ENCODE results near the gene CEMIP.

The CEMIP gene

GRCh38 chr15:80893777-80894176 lies 114.6 kb downstream of the CEMIP start:
- DNase-seq = no peak

GRCh38 chr15:80895091-80895490 lies 115.9 kb downstream of the CEMIP start:
- DNase-seq = no peak

- no peak for DNase-seq
Measured at GRCh38 chr15:80895965-80896364, 116.8 kb downstream of the CEMIP start.

- DNase-seq = no peak
Measured at GRCh38 chr15:80898040-80898439, 118.9 kb downstream of the CEMIP start.

- DNase-seq = no peak
Measured at GRCh38 chr15:80902298-80902801, 123.2 kb downstream of the CEMIP start.

GRCh38 chr15:80904998-80905397 lies 125.8 kb downstream of the CEMIP start:
- no peak for DNase-seq

- DNase-seq = no peak
Measured at GRCh38 chr15:80906159-80906766, 127.1 kb downstream of the CEMIP start.

- DNase-seq = no peak
Measured at GRCh38 chr15:80911821-80912220, 132.7 kb downstream of the CEMIP start.

GRCh38 chr15:80912673-80913072 lies 133.5 kb downstream of the CEMIP start:
- DNase-seq = no peak

GRCh38 chr15:80913541-80913940 lies 134.4 kb downstream of the CEMIP start:
- DNase-seq = no peak

- no peak for DNase-seq
Measured at GRCh38 chr15:80915472-80915871, 136.3 kb downstream of the CEMIP start.

GRCh38 chr15:80916056-80916455 lies 136.9 kb downstream of the CEMIP start:
- DNase-seq = no peak

GRCh38 chr15:80918196-80918783 lies 139.1 kb downstream of the CEMIP start:
- peak; percentile 18 for DNase-seq

GRCh38 chr15:80920271-80920699 lies 141.1 kb downstream of the CEMIP start:
- no peak for DNase-seq

GRCh38 chr15:80921736-80922410 lies 142.7 kb downstream of the CEMIP start:
- DNase-seq = no peak

GRCh38 chr15:80923668-80924067 lies 144.5 kb downstream of the CEMIP start:
- peak; percentile 12 for DNase-seq

- no peak for DNase-seq
Measured at GRCh38 chr15:80924278-80924677, 145.1 kb downstream of the CEMIP start.

- no peak for DNase-seq
Measured at GRCh38 chr15:80925597-80926059, 146.5 kb downstream of the CEMIP start.

GRCh38 chr15:80926126-80926525 lies 147.0 kb downstream of the CEMIP start:
- no peak for DNase-seq

- DNase-seq = no peak
Measured at GRCh38 chr15:80929225-80929624, 150.1 kb downstream of the CEMIP start.

- DNase-seq = no peak
Measured at GRCh38 chr15:80929689-80930088, 150.5 kb downstream of the CEMIP start.

- DNase-seq = no peak
Measured at GRCh38 chr15:80931191-80931590, 152.0 kb downstream of the CEMIP start.

GRCh38 chr15:80931721-80932512 lies 152.7 kb downstream of the CEMIP start:
- no peak for DNase-seq

Measured in suppressor macrophage treated with lipopolysaccharide for 4 hours (primary cell).